GM23338 (cell line): Measurements from ENCODE around the gene ZKSCAN8.

Experiments used
- EZH2 ChIP-seq: fragments of 200-600 bp; sonication (generic); IDR thresholded peaks from one replicate; pipeline ENCODE4 v1.8.0; 2017; ENCODE audit warnings: antibody characterized with exemption, mild to moderate bottlenecking, low read depth; ENCODE audit not compliant: unreplicated experiment
- EZH2phosphoT487 ChIP-seq: fragments of 200-600 bp; sonication (generic); IDR thresholded peaks from one replicate; pipeline ENCODE4 v1.8.1; 2018; ENCODE audit warnings: antibody characterized with exemption; ENCODE audit not compliant: unreplicated experiment
- POLR2AphosphoS5 ChIP-seq: IDR thresholded peaks from 2 replicates; pipeline ENCODE4 v1.6.1; 2016; ENCODE audit warnings: antibody characterized with exemption, low read depth
- TF ChIP-seq, protein P1 (sequence below), 2 experiments: fragments of 200-600 bp in 1 of 2; sonication (generic) in 1 of 2; conservative IDR thresholded peaks; 2 replicates each; pipeline versions ENCODE4 v1.5.1 to v1.6.1; 2016 to 2017; ENCODE audit warnings: antibody characterized with exemption in 2 of 2, low read depth in 2 of 2, mild to moderate bottlenecking in 2 of 2, moderate library complexity in 1 of 2
- TF ChIP-seq, protein P2 (sequence below): IDR thresholded peaks from one replicate; pipeline ENCODE4 v1.6.1; 2018; ENCODE audit warnings: antibody characterized with exemption; ENCODE audit not compliant: unreplicated experiment

DNA sequence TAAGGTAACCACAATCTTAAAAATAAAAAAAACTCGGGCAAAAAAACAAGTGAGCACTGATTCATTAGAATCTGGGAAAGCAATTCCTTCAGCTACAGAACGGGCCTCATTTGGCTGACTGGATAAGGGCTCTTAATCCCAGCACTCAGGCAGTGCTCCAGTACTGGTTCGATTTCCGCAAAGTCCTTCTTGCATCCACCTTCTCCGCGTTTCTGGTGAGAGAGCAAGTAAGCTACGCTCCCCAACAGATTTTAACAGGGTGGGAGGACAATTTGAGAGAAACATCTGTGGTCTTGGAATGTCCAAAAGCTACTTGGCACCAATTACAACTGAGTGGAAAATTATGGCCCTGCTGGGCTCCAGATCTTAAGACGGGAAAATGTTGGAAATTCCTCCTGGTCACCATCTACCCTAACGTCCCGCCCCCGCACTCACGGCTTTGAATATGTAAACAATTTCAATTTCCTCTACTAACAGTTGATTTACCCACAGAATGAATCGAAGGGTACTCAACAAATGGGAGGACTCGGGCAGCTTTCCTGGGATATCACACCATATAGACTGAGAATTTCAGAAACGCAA, 65.3 kb downstream of the ZKSCAN8 start:
- TF ChIP-seq, protein P1, sequence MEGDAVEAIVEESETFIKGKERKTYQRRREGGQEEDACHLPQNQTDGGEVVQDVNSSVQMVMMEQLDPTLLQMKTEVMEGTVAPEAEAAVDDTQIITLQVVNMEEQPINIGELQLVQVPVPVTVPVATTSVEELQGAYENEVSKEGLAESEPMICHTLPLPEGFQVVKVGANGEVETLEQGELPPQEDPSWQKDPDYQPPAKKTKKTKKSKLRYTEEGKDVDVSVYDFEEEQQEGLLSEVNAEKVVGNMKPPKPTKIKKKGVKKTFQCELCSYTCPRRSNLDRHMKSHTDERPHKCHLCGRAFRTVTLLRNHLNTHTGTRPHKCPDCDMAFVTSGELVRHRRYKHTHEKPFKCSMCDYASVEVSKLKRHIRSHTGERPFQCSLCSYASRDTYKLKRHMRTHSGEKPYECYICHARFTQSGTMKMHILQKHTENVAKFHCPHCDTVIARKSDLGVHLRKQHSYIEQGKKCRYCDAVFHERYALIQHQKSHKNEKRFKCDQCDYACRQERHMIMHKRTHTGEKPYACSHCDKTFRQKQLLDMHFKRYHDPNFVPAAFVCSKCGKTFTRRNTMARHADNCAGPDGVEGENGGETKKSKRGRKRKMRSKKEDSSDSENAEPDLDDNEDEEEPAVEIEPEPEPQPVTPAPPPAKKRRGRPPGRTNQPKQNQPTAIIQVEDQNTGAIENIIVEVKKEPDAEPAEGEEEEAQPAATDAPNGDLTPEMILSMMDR (conservative IDR thresholded peaks at IDR 0.05; ENCODE audit: low read depth in 2 of 2): no peak
- TF ChIP-seq POLR2AphosphoS5: no peak
- no peak for TF ChIP-seq EZH2
- TF ChIP-seq, protein P2, sequence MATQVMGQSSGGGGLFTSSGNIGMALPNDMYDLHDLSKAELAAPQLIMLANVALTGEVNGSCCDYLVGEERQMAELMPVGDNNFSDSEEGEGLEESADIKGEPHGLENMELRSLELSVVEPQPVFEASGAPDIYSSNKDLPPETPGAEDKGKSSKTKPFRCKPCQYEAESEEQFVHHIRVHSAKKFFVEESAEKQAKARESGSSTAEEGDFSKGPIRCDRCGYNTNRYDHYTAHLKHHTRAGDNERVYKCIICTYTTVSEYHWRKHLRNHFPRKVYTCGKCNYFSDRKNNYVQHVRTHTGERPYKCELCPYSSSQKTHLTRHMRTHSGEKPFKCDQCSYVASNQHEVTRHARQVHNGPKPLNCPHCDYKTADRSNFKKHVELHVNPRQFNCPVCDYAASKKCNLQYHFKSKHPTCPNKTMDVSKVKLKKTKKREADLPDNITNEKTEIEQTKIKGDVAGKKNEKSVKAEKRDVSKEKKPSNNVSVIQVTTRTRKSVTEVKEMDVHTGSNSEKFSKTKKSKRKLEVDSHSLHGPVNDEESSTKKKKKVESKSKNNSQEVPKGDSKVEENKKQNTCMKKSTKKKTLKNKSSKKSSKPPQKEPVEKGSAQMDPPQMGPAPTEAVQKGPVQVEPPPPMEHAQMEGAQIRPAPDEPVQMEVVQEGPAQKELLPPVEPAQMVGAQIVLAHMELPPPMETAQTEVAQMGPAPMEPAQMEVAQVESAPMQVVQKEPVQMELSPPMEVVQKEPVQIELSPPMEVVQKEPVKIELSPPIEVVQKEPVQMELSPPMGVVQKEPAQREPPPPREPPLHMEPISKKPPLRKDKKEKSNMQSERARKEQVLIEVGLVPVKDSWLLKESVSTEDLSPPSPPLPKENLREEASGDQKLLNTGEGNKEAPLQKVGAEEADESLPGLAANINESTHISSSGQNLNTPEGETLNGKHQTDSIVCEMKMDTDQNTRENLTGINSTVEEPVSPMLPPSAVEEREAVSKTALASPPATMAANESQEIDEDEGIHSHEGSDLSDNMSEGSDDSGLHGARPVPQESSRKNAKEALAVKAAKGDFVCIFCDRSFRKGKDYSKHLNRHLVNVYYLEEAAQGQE: no peak
- TF ChIP-seq EZH2phosphoT487: no peak
